Left ventricle myocardium superior (tissue), 1 donor: ENCODE data around the gene HEMK1. TPM values are rescaled to one million over a fixed set of nuclear protein-coding genes. Genes with fewer than 3 reads are reported as not detected.

ENCODE experiments used
- ATAC-seq: fragments of 200-7000 bp; cut with Tn5 transposase; one replicate; pipeline ENCODE4 v1.9.1; 2020; ENCODE audit warnings: mild to moderate bottlenecking, moderate library complexity
- DNase-seq: peaks from one replicate; pipeline ENCODE4 v3.0.0-alpha.2; 2020
- intact Hi-C: fragments of 100-400 bp; cut with micrococcal nuclease; formaldehyde crosslinking; loops from one replicate; pipeline ENCODE4 v1.11.0; 2022
- total RNA-seq: library from RNA; stranded (reverse); fragmentation: NEBNext Ultra II Directional; extraction: Animal tissue kit (Norgen Biotek cat#: 25700); gene quantifications from one replicate; pipeline ENCODE4 v1.2.1, GENCODE V29; 2021
- donor health status: DM: no; HTN: yes; CAD: no; lungs with severe emphysema.

HEMK1 gene
- total RNA-seq, 1 donor from 2014 or later, result 15.3 TPM

DNA sequence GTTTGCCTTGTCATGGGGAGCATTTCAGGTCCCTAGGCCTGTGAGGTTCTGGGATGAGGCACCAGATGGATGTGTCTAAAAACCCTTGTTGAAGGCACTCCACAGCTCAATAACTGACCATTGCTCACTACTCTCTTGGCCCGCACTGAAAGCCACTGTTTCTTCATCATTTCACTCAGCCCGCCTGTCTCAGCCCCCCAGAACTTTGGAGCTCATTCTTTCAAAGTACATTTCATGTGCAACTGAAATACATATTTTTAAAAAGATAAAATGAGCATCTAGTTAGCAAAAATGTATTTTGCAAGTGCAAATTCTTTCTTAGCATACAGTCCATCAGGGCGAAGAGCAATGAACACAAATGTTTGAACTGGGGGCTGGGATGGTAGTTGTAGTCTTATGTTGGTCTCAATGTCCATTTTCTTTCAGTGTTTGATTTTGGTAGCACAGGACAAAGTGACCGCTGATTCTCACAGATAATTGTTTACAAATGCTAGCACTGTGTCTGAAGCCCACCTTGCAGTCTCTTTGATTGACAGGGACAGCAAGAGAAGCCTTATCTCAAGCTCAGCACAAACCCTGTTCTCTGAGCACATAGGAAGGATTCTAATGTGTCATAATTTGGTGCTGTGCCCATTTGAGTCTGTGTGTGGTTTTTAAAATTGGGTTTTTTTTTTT is 19.6 kb downstream of the HEMK1 start:
- ATAC-seq (no peak), DNase-seq (no peak)
- intact Hi-C loops, result no loop called here

DNA sequence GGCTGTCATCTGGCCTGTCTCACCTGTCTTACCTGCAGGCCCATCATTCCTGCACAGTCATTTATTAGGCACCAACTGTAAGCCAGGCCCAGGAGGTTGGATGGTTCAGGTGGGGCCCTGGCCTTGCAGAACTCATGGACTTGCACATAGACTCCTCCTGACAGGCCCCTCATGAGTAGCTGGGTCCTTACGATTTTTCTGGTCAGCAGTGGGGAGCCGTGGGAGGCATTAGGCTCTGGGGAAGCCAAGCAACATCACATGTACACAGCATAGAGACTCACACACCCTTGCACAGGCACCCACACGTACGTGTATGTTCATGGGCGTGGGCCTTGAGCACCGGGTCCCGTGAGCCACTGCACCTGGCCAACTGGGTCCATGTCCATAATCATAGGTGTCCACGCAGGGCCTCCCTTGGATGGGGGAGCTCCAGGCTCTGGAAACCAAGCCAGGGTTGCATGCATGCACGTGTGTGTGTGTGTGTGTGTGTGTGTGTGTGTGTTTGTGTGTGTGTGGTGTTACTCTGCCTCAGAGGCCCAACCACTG is 21.9 kb downstream of the HEMK1 start:
- DNase-seq (no peak), ATAC-seq (no peak)
- intact Hi-C loops, result no loop called here

DNA sequence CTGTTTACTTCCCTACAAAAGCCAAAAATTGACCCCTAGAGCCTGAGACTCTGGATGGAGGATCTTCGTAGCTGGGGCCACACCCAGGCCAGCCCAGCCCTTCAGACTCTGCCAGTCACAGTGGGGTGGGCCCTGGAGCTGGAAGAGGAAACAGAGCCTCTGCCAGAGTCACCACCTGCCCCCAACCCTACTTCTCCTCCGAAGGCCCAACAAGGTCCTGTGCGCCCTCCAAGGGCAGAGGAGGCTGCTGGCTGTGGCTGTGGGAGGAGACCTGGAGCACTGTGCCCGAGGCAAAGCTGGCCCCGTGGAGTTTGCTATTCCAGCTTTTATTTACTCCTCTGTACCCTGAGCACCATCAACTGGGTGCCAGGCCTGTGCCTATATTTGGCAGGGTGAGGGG is 23.2 kb downstream of the HEMK1 start:
- ATAC-seq (peak; percentile 44), DNase-seq (peak; percentile 58)
- intact Hi-C loops, result no loop called here

DNA sequence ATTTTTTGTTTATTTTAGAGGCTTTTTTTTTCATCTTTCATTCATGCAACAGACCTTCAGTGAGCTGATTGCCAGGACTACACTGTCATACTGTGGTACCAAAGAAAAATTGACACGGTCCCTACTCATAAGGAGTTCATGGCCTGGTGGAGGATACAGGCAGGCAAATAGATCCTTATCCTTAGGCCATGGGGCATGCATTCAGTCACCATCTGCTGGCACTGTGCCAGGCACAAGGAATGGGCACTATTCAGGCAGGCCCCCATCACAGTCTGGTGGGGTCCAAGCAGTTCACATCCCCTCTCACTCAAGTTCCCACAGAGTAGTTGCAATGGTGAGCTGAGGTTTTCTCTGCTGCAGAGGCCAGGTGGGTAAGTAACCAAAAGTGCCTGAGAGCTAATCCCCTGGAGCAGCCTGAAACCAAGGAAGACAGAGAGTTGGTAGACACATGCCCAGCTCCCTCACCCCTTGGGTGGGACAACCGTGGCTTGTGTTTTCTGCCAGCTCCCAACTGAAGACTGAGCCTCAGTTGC is 25.0 kb downstream of the HEMK1 start:
- DNase-seq (no peak), ATAC-seq (no peak)
- intact Hi-C loops, result no loop called here

DNA sequence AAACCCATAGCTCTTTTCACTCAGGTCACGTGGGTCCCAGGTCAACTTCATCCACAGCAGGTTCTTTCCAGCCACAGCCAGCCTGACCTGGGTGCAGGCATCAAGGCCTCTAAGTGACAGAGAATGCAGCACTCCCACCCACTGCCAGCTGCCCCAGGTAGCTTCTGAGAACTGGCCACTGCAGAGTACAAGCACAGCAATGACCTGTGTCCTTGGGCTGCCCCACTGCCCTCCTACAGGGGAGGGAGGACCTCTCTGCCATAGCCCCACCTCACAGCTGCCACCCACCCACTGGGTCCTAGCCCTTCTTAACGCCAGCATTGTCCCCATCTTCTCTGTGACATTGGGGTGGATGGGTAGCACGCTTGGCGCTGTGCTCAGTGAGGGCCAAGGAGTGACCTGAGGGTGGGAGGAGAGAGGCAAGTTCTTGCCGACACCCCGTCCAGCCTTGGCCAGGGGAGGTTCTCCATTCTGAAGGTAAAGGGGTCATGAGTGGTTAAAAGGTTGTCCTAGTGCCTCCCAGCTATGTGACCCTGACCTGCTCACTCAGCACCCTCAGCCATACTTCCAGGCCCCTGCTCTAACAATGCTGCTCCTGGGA is 29.9 kb downstream of the HEMK1 start:
- DNase-seq (no peak), ATAC-seq (no peak)
- intact Hi-C loops, result no loop called here

DNA sequence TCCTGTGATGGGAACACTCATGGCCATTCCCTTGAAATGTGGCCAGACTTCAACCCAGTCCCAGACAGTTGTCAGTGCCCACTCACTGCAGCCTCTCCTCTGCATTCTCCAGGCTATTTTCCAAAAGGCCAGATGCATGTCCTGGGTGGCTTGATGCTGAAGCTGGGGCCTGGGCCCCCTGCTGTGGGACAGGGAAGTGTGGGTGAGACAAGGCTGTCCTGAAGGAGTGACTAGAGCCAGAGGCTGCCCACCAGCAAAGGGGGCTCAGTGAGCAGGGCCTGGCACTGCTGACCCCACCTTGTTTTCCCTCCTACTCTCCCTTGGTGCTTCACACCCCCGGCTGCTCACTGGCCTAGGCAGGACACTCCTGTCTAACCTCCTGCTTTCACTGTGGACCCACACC is 30.4 kb downstream of the HEMK1 start:
- DNase-seq, result no peak
- ATAC-seq, result peak; percentile 2
- intact Hi-C loops, result no loop called here

DNA sequence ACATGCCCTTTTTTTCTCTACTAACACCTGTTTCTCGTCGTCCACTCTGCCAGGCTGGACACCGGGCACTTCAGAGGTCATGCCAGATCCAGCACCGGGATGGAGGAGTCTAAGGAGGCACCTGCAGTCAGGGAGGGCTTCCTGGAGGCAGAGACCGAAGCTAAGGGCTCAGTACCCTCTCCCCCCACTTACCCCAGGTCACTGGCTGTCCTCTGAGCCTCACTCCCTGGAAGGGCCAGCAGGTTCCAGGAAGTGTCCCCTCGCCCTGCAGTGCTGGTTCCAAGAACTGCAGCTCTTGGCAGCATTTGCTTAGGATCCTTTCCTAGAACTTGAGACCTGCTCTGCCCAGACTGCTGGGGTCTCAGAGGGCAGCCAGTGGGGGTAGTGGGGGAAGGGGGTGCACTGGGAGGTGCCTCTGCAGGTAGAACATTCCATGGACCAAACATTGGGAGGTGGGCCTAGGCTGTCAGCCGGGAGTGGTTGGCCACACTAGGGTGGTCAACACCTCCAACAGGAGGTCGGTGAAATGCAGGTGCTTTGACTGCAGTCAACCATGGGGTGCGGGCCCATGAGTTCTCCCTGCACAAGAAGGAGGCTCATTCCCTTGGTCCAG is 30.9 kb downstream of the HEMK1 start:
- intact Hi-C loops, result no loop called here
- DNase-seq (no peak), ATAC-seq (no peak)

DNA sequence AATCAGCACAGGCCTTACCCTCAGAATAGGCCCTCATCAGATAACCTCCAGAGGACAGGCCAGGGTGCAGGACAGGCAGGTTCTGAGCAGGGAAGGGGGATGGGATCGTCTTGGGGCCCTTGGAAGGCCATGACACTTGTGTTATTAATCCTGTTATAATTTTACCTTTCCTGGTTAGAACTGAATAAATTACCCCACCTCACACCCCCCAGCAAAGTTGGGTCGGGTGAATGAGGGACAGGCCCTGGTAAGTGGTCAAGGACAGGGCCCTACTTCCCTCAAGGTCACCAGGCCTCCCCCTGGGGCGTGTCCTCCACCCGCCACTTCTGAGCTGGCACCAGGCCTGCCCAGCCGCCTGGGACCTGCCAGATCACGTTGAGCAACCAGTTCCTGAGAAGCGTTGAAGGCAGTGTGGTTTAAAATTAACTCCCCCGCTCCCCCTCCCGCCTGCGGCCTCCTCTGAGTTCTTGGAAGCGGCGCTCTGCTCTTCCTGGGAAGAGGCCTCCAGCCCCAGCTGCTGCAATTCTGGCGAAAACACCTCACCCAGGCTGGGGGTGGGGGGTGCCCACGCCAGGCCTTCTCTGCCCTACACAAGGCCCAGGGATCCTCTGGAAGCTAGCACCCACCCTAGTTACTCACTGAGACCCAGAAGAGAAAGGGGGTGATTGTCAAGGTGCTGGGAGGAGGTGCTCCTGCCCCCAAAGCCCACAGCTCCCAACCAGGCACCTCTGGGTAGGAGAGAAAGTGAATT is 31.7 kb downstream of the HEMK1 start:
- ATAC-seq (peak; percentile 77), DNase-seq (peak; percentile 98)
- intact Hi-C loops, result no loop called here

DNA sequence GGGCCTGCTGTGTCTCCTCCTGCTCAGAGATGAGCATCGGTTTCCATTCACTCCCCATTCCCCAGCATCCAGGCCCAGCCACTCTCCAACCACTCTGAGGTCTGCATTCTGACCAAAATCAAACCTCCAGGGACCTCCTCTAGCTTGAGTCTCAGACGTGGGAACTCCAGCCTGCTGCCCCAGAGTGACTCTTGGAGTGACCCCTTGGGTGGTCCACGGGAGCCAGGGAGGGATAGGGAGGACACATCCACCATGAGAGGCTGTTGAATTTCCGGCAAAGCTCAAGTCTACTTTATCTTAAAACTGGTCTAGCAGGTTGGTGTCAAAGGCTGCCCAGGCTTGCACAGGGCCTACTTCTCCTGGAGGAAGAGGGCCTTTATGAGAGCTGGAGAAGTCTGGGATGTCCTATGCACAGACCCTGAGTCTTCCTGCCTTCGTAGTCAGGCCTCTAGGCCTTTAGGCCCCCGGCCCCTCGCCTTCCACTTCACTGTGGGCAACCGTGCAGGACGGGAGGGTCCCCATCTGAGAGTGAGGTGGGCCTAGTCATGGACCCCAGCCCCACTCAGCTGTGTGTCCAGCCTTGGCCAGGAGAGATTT is 33.4 kb downstream of the HEMK1 start:
- ATAC-seq (no peak), DNase-seq (peak; percentile 46)

DNA sequence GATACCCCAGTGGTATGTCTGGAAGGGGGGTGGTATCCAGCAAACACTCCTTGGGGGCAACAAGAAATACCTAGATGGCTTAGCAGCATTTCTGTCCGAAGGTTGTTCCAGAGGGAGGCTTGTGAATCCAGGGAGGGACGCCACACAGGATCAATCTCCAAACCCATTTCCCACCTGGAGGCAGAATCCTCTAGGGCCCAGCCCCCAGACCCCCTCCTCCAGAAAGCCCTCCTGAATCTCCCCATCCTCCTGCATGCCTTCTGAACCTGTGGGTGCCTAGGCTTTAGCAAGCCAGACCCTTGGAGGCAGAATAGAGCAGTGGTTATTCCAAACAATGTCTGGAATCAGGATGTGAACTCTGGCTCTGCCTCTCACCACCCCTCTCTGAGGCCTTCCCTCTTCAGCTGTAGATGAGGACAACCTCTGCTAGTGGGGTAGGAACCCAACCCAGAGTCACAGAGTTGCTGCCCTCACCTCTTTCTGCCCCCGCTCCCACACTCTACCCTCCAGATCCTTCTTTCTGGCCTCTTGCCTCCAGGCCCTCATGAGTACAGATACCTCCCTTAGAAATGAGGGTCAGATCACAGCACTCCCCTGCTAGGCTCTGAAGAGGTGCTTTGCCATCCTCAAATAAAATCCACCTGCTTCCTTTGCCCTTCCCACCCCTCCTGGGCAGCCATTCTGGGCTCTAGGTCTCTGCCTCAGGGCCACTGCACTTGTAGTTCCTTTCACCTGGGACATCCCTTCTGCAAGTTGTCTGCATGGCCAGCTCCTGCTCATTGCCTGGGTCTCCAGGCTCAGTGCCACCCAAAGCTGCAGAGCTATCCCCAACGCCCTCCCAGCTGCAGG is 34.2 kb downstream of the HEMK1 start:
- DNase-seq, result no peak
- intact Hi-C loops, result no loop called here
- ATAC-seq, result no peak

More for the DNA sequence above, 33.4 kb downstream of the HEMK1 start:
- intact Hi-C loops, result no loop called here

DNA sequence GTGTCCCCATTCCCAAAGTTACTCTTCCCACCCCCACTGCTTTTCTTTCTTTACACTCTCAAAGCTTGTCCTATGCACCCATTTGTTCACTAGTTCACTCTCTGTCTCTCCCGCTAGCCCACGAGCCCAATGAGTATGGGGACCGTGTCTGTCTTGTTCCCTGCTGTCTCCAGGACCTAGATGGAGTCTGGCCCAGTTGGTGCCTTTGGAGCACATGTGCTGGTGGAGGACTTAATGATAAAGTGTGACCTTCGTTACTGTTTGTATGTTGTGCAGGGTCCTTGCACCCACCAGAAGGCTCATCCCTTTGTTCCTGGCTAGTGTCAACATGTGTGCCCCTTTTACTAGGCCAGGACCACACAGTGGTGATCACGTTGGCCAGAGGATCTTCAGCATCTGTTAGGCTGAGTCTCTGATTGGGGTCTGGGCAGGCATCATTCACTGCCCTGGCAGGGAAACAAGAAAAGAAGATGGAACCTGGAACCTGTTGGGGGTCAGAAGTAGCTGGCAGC is 34.8 kb downstream of the HEMK1 start:
- ATAC-seq, result no peak
- intact Hi-C loops, result no loop called here
- DNase-seq, result no peak

DNA sequence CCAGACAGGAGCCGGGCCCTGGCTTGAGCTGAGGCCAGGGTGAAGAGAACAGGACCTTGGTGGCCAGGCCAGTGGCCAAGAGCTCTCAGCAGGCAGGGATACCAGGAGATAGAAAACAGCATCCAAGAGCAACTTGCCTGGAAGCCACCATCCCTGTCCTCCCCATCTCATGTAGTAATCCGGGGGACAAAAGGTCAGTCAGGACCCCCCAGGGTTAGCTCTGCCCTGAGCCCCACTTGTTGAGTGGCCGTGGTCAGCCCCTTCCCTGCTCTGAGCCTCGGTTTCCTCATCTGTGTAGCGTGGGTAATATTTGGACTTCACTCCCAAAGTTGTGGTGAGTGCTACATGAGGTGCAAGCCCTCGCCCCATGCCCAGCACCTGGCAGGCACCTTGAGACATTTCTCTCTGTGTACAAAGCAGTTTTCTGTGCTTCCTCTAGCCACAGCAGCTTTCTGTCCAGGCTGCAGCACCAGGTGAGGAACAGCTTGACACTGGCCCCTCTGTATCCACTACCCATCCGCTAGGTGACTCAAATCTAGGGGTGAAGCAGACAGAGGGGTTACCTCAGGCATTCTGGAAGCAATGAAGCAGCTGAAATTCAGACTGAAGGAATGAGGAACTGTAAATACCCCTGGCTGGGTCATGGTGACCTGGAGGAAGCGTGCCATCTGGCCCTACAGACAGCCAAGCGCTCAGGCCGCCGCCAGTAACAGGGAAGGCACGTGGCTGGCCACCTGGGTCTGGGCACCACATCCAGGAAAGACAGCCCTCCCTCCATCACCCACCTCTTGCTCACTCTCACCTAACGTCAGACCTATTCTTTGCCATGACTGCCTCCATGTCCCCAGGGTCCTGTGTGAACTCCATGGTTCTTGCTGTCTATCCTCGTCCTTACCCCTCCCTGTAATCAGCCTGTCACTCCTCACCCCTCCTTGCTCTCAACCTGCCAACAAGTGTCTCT is 35.6 kb downstream of the HEMK1 start:
- peak; percentile 54 for ATAC-seq
- DNase-seq, result peak; percentile 91
- intact Hi-C loops, result no loop called here

DNA sequence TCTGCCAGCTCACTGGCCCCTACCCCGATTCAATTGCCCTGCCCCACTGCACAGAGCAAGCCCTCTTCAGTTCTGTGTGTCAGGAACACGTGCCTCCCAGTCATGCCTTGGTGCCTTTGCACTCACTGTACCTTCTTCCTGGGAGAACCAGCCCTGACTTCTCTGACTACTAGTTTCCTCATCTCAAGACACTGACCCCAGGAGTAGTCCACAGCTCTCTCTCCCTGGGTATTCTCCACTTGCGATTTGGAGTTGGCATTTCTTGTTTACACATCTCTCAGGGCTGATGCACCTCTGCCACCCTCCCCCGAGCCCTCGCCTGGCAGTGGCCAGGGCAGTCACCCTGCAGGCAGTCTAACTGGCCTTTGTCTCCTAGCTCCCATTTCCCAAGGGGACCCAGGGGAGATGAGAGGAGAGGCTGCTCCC is 36.6 kb downstream of the HEMK1 start:
- intact Hi-C loops, result no loop called here
- DNase-seq, result peak; percentile 35
- no peak for ATAC-seq

DNA sequence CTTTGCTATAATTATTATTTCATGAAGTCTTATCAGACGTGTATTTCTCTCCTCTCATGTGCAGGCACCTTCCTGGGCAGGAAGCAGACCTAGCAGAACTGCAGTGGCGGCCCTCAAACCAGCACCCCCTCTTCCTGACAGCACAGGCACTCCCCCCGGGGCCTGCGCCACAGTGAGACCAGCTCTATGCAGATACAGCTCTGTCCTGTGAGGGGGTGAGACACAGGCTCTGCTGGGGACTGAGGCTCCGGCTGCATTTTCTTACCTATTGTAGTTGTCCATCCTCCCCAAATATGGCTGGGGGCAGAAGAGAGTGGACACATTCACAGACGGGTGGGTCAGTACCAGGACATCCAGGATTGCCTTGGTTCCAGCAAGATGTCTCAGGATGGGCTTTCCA is 37.3 kb downstream of the HEMK1 start:
- no peak for DNase-seq
- ATAC-seq, result no peak
- intact Hi-C loops, result no loop called here

DNA sequence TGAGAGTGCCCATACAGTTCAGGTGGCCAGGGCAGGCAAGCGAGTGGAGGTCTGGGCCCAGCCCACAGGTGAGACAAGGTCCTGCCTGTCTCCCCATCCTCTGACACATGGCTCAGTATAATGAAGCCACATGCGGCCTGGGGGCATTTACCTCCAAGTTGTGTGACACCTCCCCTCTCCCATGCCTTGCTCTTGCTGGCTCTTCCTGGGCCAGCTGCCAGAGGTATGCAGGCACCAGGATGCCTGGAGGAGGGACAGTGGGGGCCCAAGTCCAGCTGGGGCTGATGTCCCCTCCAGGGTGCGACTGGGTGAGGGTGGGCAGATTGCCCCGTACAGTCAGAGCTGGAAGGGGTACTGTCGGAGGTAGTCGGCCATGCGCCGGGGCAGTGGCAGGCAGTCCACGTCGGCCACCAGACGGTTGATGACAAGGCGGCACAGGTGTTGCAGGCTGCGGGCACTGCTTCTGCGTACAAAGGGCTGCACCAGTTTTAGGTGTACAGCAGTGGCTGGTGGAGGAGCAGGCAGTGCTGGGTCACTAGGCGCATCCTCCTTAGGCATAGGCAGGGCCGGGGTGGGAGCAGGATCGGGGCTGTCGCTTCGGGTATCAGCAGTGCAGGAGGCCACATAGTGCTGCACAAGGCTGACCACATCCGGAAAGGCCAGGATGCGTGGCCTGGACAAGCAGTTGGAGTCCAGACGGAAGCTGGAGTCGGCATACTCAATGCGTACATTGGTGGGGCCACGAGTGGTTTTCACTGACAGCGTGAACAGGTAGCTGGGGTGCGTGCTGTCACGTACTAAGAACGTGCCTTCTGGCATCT is 38.2 kb downstream of the HEMK1 start:
- peak; percentile 43 for DNase-seq
- no peak for ATAC-seq
- intact Hi-C loops, result no loop called here

DNA sequence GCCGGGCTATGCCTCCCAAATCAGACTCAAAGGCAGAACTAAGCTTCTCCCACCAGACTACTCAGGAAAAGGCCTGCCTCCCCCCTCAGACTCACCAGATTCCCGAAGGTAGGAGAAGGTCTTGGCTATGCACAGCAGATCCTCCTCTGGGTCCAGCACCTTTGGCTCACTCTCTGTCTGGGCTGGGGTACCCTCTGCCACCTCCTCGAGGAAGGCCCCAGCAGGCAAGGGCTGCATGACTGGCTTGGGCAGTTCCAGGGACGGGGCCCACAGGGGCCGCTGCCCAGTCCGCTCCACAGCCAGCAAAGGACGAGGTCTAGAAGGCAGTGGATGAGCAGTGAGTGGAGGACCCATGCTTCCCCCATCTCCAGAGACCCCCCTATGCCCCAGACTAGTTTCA is 39.0 kb downstream of the HEMK1 start:
- DNase-seq (no peak), ATAC-seq (no peak)
- intact Hi-C loops, result no loop called here
